Astrocyte of the cerebellum (primary cell): ENCODE data around the gene NXNL1.

Source experiments
- DNase-seq: peaks from one replicate; pipeline ENCODE4 v3.0.0-alpha.2; 2011; ENCODE audit warnings: low read depth
- H3K4me3 ChIP-seq: 2 replicates; pipeline ENCODE4 v1.5.1; 2011; ENCODE audit warnings: mild to moderate bottlenecking, low read depth, low read length, moderate library complexity
- CTCF ChIP-seq: IDR thresholded peaks from 2 replicates; pipeline ENCODE4 v1.5.1; 2012; ENCODE audit warnings: low read length, low read depth, moderate library complexity, mild to moderate bottlenecking; ENCODE audit errors: missing control alignments
- in situ Hi-C: cut with HindIII; loops from 2 replicates; pipeline ENCODE4 v1.10.0; 2017; ENCODE audit warnings: low sequenced_read_pairs

Gene NXNL1

GRCh38 chr19:17473041-17473440 is 12.3 kb upstream of the NXNL1 start:
- peak; percentile 58 for DNase-seq
- no peak for TF ChIP-seq CTCF
- in situ Hi-C loops: no loop called here
- H3K4me3 ChIP-seq: no peak overlapping the region

DNA sequence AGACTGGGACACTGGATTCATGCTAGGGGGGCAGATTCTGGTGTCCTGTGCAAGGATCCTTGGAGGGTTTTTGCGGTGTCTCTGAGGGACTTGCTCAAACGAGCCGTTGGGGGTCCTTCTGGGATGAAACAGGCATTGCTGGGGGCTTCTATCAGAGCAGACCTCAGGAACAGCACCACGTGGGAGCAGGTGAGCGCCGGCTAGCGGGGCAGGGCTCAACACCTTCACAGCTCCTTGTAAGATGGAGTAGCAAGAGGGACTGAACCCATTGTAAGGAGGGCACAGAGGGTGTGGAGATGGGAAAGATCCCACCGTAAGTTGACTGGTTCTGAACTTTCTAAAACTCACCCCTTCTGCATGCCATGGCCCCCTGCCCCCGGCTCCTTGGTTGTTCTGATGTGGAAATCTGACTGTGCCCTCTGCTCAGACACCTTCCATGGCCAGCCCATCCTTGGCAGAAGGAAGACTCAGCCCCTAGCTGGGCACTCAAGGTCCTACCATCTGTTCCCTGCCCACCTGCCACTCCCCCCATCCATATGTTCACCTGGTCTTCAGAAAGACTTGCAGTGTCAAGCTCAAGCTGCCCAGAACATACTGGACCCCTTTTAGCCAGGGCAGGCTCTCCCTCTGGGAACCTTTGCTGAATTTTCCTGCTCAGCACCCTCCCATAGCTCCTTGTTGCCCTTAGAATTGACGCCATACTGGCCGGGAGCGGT is 10.8 kb upstream of the NXNL1 start:
- in situ Hi-C loops: no loop called here
- TF ChIP-seq CTCF: no peak
- peak overlapping the region; percentile 66 for H3K4me3 ChIP-seq
- no peak for DNase-seq

GRCh38 chr19:17470068-17470841 is 9.5 kb upstream of the NXNL1 start, which contains the start of gene SLC27A1:
SLC27A1 (plus strand) TSS chr19:17470524; CDS start chr19:17470541, 17 bp downstream.
- in situ Hi-C loops: no loop called here
- no peak for TF ChIP-seq CTCF
- DNase-seq: peak; percentile 98

DNA sequence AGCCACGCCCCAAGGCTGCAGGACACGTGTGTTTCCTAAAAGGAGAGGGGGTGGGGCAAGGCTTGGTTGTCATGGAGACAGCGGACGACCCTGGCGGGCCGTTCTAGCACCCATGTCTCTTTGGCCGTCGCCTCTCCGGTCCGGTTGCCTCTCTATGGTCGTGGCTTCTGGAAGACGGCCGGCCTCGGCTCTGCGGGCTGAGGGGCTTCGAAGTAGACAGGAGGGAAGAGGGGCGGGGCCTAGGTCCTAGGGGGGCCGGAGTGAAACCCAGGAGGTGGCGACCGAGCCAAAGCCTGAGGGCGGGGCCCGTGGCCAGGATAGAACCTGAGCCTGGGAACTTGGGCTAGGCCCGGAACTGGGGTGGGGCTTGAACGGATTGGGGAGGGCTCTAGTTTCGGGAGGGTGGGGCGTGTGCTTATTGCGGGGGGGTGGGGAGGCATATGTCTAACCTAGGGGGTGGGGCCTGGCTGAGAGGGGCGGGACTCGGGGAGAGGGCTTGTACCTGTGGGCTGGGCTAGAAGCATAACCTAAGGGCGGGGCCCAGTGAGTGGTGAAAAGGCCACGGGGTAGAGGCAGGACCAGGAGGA is 8.8 kb upstream of the NXNL1 start:
- peak overlapping the region; percentile 66 for H3K4me3 ChIP-seq
- in situ Hi-C loops: no loop called here
- no peak for TF ChIP-seq CTCF

More at GRCh38 chr19:17470068-17470841, 9.5 kb upstream of the NXNL1 start, which contains the start of gene SLC27A1:
- peak within 1 kb of the TSS; percentile 66 for H3K4me3 ChIP-seq

DNA sequence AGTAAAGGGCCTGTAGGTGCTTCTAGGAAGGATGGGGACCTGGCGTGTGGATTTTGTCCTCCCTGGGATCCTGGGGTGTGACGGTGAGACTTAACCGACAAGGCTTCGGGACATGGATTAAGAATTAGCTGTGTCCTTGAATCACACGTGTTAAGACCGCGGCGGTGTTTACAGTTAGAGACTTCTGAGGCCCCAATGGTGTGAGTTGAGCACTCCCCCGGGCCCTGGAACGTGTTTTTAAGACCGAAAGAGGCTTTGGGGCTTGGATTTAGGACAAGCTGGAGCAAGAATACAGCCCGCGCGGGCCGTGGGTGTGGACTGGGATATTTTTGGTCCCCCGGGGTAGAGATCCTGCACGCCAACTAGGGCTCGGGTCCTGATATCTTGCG is 8.4 kb upstream of the NXNL1 start:
- DNase-seq: peak; percentile 6
- in situ Hi-C loops: no loop called here
- TF ChIP-seq CTCF: no peak
- peak overlapping the region; percentile 66 for H3K4me3 ChIP-seq

More for the DNA sequence above, 8.8 kb upstream of the NXNL1 start:
- peak; percentile 82 for DNase-seq

- DNase-seq: no peak
- peak overlapping the region; percentile 66 for H3K4me3 ChIP-seq
- no peak for TF ChIP-seq CTCF
- in situ Hi-C loops: no loop called here
These were observed 7.8 kb upstream of the NXNL1 start for GRCh38 chr19:17468302-17469091.
